ENCODE data around the gene CDH4. TPM values are rescaled to one million over a fixed set of nuclear protein-coding genes. Genes with fewer than 3 reads are reported as not detected.

The CDH4 gene
- total RNA-seq, 1 donor from 2014 or later, result 3.2 TPM

DNA sequence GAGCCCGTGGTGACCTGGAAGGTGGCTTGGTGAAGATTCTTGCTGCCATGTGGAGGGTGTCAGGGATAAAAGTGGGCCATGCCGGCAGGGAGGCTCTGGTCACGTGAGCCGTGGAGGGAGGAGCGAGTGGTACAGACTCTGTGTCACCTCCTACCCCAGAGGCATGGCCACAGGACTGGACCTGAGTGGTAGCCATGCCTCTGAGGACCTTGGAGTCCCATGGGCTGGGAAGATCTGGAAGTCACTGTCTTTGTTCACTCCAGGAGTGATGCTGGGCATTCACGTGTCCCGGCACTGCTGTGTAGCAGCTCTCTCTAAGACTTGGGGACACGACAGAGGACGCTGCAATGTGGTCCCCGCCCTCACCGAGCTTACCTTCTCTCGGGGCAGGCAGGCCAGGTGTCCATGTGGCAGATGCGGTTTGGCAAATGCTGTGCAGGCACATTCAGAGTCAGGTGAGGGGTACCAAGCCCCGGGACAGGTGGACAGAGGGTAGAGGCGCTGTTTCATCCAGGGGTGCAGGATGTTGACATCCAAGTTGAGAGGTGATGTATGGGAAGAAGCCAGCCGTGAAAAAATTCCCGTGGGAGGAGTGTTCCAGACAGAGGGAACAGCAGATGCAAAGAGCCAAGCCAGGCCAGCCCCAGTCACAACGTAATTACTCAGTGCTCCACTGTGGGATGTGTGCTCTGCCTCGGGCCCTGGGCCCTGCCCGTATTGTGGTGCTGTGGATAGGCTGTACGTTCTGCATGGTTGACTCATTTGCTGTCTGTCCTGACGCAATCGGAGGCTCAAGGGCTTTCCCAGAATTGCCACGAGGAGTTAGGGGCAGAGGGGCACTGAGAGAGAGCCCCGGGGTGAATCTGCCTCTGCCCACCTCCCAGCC lies 505.9 kb downstream of the CDH4 start:
- H2AFZ ChIP-seq (ENCODE audit: low read depth, low read length), result no peak overlapping the region
- H3K36me3 ChIP-seq (ENCODE audit: insufficient read depth, low read length), result no peaks in the 10 kb centered on the region
- DNase-seq (ENCODE audit: low read depth), result peak; percentile 76
- no peak overlapping the region for H3K27ac ChIP-seq (ENCODE audit: low read depth, low read length)
- Mint-ChIP-seq H3K27ac (ENCODE audit: unreplicated experiment) (peak overlapping the region; percentile 81), H3K27me3 (ENCODE audit: low read depth, unreplicated experiment) (peaks cover 19% of the 10 kb centered on the region), H3K36me3 (ENCODE audit: low read depth, unreplicated experiment) (no peaks in the 10 kb centered on the region), H3K9me3 (ENCODE audit: unreplicated experiment) (no peaks in the 10 kb centered on the region), H3K4me3 (ENCODE audit: unreplicated experiment) (no peak overlapping the region), H3K4me1 (ENCODE audit: low read depth, unreplicated experiment) (peaks cover 23% of the 10 kb centered on the region)
- H3K4me3 ChIP-seq (ENCODE audit: insufficient read depth, low read depth, low read length), result no peak overlapping the region
- peaks cover 13% of the 10 kb centered on the region for H3K4me1 ChIP-seq (ENCODE audit: insufficient read depth, low read length)
- no peaks in the 10 kb centered on the region for H4K20me1 ChIP-seq (ENCODE audit: insufficient read depth, low read length)
- H3K9me3 ChIP-seq (ENCODE audit: insufficient read depth, low read depth, low read length), result no peaks in the 10 kb centered on the region
- no peaks in the 10 kb centered on the region for H3K27me3 ChIP-seq (ENCODE audit: insufficient read depth, low read length)
- no peak for FAIRE-seq
- H3K79me2 ChIP-seq (ENCODE audit: insufficient read depth, low read length), result no peaks in the 10 kb centered on the region
- no peak overlapping the region for H3K9ac ChIP-seq (ENCODE audit: low read length)
- TF ChIP-seq, protein P1, sequence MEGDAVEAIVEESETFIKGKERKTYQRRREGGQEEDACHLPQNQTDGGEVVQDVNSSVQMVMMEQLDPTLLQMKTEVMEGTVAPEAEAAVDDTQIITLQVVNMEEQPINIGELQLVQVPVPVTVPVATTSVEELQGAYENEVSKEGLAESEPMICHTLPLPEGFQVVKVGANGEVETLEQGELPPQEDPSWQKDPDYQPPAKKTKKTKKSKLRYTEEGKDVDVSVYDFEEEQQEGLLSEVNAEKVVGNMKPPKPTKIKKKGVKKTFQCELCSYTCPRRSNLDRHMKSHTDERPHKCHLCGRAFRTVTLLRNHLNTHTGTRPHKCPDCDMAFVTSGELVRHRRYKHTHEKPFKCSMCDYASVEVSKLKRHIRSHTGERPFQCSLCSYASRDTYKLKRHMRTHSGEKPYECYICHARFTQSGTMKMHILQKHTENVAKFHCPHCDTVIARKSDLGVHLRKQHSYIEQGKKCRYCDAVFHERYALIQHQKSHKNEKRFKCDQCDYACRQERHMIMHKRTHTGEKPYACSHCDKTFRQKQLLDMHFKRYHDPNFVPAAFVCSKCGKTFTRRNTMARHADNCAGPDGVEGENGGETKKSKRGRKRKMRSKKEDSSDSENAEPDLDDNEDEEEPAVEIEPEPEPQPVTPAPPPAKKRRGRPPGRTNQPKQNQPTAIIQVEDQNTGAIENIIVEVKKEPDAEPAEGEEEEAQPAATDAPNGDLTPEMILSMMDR (IDR thresholded peaks at IDR 0.05; ENCODE audit: insufficient read depth, low read depth, low read length), result no peak
- no peak for TF ChIP-seq EZH2 (IDR thresholded peaks at IDR 0.05; ENCODE audit: insufficient read depth, low read length)
- no peak overlapping the region for H3K4me2 ChIP-seq (ENCODE audit: low read length)

DNA sequence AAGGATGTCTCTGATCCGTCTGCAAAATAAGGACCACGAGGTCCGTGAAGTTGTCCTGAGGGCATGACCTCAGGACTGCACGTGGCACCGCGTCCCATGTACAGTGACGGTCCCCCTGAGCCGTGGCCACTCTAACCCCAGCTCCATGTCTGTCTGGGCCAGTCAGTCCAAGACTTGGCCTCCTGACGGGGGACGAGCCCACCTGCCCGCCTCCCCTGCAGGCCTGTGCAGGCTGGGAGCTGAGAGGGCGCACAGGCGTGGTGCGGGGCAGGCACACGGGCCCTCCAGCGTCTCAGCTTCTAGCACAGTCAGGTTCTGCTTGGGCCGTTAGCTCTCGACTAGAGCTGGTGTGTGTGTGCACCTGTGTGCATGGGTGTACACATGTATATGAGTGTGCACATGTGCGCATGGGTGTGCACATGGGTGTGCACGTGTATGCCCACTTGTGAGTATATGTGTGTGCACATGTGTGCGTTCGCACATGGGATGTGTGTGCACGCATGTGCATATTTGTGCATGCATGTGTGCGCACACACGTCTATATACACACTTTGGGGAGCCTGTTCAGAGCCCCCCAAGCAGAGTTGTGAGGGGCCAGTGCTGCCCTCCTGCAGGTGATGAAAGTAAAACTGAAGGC lies 506.6 kb downstream of the CDH4 start:
- Histone ChIP-seq H3K4me3 (ENCODE audit: insufficient read depth, low read depth, low read length) (no peak overlapping the region), H3K4me2 (ENCODE audit: low read length) (no peak overlapping the region), H3K27me3 (ENCODE audit: insufficient read depth, low read length) (no peaks in the 10 kb centered on the region), H3K36me3 (ENCODE audit: insufficient read depth, low read length) (no peaks in the 10 kb centered on the region), H2AFZ (ENCODE audit: low read depth, low read length) (no peak overlapping the region), H3K4me1 (ENCODE audit: insufficient read depth, low read length) (peaks cover 6% of the 10 kb centered on the region), H3K9ac (ENCODE audit: low read length) (no peak overlapping the region), H3K9me3 (ENCODE audit: insufficient read depth, low read depth, low read length) (no peaks in the 10 kb centered on the region), H3K79me2 (ENCODE audit: insufficient read depth, low read length) (no peaks in the 10 kb centered on the region), H4K20me1 (ENCODE audit: insufficient read depth, low read length) (no peaks in the 10 kb centered on the region), H3K27ac (ENCODE audit: low read depth, low read length) (no peak overlapping the region)
- FAIRE-seq (no peak), DNase-seq (ENCODE audit: low read depth) (no peak)
- H3K27me3 Mint-ChIP-seq (ENCODE audit: low read depth, unreplicated experiment), result peaks cover 26% of the 10 kb centered on the region
- no peaks in the 10 kb centered on the region for H3K36me3 Mint-ChIP-seq (ENCODE audit: low read depth, unreplicated experiment)
- peak overlapping the region; percentile 81 for H3K27ac Mint-ChIP-seq (ENCODE audit: unreplicated experiment)
- no peak overlapping the region for H3K4me3 Mint-ChIP-seq (ENCODE audit: unreplicated experiment)
- TF ChIP-seq, protein P1 (IDR thresholded peaks at IDR 0.05; ENCODE audit: insufficient read depth, low read depth, low read length), result no peak
- no peak for TF ChIP-seq EZH2 (IDR thresholded peaks at IDR 0.05; ENCODE audit: insufficient read depth, low read length)
- H3K9me3 Mint-ChIP-seq (ENCODE audit: unreplicated experiment), result no peaks in the 10 kb centered on the region
- H3K4me1 Mint-ChIP-seq (ENCODE audit: low read depth, unreplicated experiment), result peaks cover 15% of the 10 kb centered on the region

All from astrocyte (in vitro differentiated cells and primary cell).